Esophagus squamous epithelium (tissue), 4 donors: ENCODE measurements around the gene B4GALNT2.
A peak's percentile ranks its signal among the peaks of the same experiment; 100 is the strongest.

Experiments
- POLR2A ChIP-seq, 4 donors: fragments of 450-650 bp; IDR thresholded peaks; one replicate each; pipeline ENCODE4 v1.6.1; 2017; ENCODE audit warnings: antibody characterized with exemption in 4 of 4, mild to moderate bottlenecking in 4 of 4, moderate library complexity in 3 of 4
- TF ChIP-seq, protein P1 (sequence below), 6 experiments: fragments of 450-650 bp in 4 of 6; fragments of 200-600 bp in 2 of 6; sonication (generic) in 2 of 6; IDR thresholded peaks; one replicate each; pipeline ENCODE4 v1.5.1; 2016 to 2019; ENCODE audit warnings: antibody characterized with exemption in 6 of 6, mild to moderate bottlenecking in 4 of 6, moderate library complexity in 4 of 6

DNA sequence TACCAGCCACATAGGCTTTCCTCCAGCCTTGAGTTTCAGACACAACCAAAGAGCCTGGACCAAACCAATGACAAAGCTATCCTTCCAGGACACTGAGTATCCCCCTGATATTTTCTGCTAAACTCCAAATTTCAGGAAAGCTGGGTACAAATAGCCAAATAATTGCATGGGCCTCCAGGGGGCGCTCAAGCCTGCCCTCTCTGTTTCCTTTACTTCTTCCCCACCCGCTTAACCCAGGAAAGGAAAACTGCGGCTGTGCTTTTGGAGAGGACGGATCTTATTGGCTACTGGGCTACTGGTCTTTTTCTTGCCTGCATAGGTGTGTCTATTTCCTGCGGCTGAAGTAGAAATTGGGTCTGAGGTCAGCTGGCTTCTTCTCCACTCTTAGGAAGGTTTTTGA, 47.7 kb downstream of the B4GALNT2 start:
- TF ChIP-seq, protein P1, sequence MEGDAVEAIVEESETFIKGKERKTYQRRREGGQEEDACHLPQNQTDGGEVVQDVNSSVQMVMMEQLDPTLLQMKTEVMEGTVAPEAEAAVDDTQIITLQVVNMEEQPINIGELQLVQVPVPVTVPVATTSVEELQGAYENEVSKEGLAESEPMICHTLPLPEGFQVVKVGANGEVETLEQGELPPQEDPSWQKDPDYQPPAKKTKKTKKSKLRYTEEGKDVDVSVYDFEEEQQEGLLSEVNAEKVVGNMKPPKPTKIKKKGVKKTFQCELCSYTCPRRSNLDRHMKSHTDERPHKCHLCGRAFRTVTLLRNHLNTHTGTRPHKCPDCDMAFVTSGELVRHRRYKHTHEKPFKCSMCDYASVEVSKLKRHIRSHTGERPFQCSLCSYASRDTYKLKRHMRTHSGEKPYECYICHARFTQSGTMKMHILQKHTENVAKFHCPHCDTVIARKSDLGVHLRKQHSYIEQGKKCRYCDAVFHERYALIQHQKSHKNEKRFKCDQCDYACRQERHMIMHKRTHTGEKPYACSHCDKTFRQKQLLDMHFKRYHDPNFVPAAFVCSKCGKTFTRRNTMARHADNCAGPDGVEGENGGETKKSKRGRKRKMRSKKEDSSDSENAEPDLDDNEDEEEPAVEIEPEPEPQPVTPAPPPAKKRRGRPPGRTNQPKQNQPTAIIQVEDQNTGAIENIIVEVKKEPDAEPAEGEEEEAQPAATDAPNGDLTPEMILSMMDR (IDR thresholded peaks at IDR 0.05) = peak; percentile 63 to 79 (median 70)
- no peak for TF ChIP-seq POLR2A (IDR thresholded peaks at IDR 0.05)
